DMS 273 (cell line): ENCODE data around the gene STX8.

Experiments used
- DNase-seq: peaks from one replicate; lab custom pipeline; 2025; ENCODE audit not compliant: unreplicated experiment; lab: John Stamatoyannopoulos, UW

STX8 gene

DNA sequence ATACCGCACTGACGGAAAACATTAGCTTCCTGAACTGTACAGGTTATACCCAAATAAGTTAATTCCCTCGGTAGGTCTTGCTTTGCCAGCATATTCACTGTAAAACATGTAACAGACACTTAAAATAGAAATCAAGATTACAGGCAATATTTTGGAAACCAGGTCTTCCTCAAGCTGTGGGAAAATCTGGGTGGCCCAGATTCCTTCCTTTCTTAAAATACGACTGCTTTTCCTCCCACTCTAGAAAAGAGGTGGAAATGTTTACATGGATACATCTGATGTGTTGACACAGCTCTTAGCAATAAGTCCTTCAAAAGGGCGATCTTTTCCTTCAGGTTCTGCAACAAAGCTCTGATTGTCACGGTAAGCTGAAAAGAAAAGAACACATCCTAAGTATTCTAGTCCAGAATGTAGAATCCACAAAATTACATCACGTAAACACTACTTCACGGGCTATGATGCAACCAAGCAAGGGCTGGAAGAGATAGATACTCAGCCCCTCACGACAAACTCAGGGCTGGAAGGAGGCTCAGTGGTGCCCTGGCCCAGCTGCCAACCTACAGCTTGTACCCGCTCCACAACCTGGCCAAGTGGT is 18.4 kb downstream of the STX8 start:
- no peak for DNase-seq

DNA sequence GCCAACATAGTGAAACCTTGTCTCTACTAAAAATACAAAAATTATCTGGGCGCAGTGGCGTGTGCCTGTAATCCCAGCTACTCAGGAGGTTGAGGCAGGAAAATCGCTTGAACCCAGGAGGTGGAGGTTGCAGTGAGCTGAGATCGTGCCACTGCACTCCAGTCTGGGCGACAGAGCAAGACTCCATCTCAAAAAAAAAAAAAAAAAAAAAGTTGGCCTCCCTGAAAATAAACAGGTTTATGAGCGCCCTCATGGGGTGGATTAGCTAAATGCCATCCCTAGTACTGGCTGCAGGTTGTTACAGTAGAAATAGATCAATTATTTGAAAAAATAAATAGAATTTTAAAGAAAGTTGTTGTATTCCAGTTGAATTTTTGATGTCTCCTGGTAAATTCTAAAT is 20.9 kb downstream of the STX8 start:
- peak; percentile 68 for DNase-seq

DNA sequence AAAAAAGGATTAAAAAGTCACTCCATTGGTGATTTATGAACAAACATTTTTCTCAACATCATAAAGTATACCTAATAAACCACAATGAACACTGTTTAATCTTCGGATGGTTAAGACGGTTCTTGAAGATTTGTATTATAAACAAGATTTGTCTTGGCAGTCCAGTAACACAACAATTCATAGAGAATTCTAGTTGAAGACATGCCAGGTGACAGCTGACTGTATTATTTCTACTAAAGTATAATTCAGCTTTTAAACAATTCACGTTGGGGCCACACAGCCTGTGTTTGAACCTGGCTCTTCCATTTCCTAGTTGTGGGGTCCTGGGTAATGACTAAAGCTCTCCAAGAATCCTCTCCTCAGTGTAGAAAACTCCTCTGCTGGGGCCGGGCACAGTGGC is 22.0 kb downstream of the STX8 start:
- no peak for DNase-seq

DNA sequence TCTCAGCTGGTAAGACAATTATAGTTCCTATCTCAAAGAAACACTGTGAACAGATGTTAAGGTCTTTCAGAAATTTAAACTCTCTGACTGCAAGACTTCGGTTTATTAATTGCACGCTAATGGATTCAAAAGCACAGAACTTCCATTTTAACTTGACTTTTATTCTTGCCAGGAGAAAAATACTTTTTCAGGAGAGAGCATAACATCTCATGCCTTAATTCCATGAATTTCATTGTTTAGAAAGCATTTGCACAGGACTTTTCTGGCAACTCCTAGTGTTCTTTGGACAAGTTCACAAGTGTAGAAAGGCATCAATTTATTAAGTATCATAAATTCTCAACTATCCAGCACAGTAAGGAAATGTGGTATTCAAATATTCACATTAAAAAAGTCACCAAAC is 22.4 kb downstream of the STX8 start:
- DNase-seq, result no peak

DNA sequence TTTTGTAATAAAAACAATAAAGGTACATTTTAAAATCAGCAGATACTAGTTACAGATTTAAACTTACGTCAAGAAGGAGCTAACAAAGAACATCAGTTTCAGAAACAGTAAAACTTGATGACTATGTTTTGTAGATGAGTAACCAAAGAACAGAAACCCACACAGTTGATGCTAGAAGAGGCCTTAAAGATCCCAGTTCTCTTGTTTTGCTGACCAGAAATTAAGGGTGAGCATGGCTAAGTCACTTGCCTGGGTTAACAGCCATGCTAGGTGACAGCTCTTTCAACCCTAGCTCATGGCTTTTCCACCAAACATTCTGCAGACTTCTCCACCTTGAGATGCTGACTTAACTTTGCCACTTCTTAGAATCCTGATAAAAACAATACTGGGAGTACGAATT is 26.4 kb downstream of the STX8 start:
- DNase-seq, result no peak

DNA sequence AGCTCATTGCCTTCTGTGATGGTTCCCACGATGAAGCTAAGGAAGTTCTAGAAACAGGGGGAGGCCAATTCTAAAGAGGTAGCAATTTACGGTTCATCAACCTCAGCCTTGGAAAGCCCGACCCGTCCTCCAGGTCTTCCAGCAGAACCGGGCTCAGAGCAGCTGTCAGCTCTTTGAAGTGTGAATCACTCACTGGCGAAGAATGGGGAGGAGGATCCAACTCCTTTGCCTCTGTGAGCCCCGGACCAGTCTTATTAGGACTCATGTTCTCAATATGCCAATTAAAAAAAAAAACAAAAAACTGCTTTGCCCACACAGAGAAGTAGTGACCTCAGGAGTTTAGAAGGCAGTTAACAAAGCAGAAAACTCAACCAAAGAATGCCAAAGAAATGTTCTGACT is 31.4 kb downstream of the STX8 start:
- DNase-seq, result peak; percentile 13

DNA sequence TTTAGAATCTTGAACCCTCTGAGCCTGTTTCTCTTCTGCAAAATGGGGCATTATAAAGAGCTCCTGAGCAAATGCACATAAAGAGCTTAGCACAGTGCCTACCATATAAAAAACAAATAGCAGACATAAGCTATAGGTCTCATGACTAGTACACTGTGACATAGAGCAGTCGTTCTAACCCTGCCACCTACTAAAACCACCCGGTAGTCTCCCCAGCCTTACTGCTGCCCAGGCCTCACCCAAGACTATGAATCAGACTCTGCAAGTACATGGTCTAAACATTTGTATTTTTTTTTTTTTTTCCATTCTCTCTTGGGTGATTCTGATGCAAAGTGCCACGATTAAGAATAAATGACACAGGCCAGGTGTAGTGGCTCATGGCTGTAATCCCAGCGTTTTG is 33.9 kb downstream of the STX8 start:
- no peak for DNase-seq

DNA sequence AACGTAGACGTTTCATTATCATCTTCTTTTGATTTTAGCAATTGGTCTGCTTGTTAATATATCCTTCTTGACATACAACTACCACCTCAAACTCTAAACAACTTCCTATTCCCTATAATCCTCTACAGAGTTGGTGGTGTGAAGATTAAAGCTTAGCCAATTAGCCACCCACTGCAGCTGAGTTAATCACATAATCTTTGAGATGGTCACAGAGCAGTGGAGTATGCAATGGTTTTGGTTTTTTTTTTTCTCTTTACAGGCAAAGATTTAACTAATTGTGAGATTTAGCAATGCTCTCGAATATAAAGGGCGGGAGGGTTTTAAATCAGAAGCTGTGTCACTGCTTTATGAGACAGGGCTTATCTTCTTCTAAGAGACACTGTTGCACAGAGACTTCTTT is 37.0 kb downstream of the STX8 start:
- DNase-seq, result no peak

DNA sequence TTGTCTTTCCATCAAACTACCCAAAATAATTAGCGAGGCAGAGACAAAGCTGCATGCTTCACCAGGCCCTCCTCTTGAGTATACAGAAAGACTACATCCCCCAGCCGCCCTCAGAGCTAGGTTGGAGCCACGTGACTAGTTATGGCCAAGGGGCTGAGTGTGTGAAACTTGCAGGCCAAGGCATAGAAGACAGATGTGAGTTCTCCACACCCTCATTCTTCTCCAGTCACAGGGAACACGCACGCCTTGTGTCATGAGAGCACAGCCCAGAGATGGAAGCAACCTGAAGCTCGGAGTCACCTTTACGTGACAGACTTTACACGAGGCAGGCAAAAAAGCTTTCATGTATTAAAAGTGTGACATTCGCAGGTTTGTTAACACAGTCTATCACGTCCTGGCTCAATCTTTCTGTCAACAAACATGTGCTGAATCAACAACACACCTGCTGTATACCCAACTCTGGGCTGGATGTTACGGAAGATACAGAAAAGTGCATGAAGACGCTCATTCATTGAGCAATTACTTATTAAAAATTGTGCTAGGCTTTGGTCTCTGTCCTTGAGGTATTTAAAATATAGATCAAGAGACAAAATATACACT is 38.3 kb downstream of the STX8 start:
- DNase-seq, result no peak

DNA sequence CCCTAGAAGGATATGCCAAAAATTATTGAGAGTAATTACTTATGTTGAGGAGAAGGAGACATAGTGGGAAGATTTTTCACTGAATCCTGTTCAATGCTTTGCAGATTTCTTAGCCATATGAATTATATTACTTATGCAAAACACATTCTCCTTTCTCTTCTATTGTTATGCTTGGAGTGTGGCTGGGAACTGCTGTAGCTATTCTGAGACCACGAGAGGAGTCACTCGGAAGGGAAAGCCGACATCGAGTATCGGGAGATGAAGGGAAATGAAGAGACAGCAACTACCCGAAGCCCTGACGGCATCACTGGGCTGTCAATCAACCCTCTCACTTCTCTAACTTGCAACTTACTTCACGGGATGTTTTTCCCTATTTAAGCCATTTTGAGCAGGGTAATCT is 39.6 kb downstream of the STX8 start:
- no peak for DNase-seq

DNA sequence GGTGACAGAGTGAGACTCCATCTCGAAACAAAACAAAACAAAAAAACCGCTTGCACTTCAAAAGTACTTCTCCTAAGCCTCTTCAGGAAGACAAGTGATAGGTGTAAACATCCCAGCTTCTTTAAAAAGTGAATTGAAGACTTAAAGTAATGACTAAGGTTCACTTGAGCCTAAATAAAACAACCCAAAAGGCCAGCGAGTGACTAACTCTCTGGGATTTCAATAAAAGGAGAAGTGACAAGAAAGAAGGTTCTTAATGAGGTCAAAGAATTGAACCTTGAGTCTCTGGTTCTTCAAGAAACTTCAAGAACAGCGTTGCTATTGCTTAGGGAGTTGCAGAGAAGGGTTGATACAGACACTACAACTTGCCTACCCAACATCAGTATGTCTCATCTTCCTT is 42.2 kb downstream of the STX8 start:
- no peak for DNase-seq

DNA sequence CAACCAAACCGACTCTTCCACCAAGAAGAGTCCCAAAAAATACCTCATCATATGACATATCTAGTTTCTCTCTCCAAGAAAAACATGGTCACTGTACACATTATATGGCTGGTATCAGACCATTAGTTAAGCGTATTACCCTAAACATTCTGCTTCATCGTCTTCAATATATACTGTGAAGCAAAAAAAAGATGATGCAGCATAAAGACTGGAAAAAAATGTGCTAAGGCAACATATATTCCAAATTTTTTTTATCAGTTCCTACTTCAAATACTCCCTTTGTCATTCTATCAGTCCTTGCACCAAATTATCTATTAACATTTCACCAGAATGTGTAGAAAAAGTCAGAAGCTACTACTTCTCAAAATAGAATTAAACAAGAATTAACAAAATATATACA is 42.9 kb downstream of the STX8 start:
- no peak for DNase-seq

DNA sequence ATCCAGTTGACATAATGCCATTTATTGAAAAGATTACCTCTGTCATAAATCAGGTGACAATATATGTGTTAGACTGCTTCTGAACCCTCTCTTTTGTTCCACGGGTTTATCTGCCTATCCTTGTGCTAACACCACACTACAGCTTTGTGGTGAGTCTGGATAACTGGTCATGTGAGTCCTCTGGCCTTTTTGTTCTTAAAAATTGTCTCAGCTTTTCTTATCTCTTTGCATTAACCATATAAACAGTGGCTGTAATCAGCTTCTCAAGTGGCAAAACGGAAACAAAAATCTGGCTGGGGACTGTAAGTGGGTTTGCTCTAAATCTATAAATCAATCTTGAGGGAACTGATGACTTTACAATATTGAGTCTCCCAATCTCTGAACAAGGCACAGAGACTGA is 44.6 kb downstream of the STX8 start:
- no peak for DNase-seq

DNA sequence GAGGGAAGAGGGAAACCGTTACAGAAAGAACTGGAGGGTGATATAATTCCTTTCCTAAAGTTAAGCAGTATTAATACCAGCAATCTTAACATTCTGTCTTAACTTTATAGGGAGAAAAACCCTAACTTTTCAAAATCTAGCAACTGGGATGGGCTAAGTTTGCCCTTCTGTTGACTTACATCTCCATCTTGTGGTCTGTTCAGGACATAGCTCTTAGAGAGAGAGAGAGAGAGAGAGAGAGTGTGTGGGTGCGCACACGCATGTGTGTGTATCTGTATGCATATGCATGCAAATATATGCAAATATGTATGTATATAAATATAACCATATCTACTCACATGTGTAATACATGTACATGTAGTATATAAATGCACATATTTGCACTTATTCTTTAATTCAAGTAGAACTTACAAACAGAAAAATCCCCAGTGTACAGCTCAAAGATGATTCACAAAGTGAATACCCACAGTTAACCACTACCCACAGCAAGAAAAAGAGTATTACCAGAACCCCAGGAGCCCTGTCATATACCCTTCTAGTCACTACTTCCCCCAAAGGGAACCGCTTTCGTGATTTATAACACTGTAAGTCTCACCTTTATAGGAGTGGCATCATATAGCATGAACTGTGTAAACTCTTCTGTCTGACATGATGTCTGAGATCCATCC is 46.5 kb downstream of the STX8 start:
- DNase-seq, result peak; percentile 18

DNA sequence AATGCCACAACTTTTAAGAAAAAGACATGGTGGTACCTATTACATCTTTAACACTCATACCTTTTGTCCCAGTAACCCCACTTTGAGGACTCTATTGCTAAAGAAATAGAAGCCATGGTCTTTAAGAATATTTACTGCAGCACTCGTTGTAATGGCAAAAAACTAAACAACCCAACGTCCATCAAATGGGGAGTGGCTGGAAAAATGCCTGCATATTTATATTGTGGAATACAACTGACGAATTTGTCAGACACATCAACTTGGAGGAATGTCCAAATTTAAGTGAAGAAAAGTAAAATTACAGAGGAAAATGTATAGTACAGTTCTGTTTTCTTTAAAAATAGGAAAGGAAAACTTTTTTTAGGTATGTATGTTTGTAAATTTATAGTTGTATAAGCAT is 47.8 kb downstream of the STX8 start:
- no peak for DNase-seq

DNA sequence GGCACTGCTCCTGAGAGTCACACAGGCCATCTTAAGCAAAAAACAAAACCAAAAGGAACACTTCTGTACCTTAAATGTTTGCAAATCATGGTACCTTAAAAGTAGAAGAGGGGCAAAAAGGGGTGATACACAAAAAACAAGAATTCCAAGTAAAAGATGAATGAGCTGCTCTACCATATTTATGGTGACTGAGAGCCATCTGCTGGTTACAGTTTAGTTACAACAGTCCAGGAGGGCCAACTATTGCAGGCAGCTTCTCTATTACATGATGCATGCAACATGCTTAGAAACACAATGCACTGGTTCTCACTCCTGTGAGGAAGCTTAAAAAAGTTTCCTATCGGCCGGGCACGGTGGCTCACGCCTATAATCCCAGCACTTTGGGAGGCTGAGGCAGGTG is 53.5 kb downstream of the STX8 start:
- peak; percentile 52 for DNase-seq

DNA sequence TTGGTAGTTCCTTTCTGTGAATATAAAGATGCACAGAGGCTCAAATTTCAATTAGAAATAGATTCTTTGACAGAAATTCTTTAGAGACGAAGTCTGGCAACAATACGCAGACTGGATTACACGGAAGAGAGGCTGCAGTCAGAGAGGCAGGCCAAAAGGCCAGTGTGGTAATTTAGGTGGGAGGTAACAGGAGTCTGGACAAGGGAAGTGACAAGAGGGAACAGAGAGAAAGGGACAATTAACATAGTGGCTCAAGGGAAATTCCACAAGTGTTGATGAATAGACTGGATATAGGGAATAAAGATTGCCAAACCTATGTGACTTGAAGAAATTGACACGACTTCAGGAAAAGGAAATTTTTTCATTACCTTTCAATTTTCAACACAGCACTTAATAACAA is 54.6 kb downstream of the STX8 start:
- no peak for DNase-seq

DNA sequence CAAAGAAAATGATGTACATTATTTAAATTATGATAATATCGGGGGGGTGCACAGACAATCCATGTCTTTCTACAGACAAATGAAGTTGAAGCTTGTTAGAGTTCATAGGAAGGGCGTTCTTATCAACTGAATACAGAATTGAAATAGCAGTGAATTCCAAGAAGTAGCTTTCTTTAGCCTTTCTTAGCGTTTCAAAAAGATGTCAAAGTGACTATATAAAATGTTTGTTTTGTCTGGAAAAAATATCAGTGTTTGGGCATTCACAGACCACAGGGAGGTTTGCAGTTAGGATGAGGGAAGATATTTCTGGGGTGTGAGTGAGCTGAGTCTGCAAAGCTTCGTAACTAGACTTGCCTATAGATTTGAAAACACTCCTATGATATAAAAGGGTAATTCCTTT is 55.0 kb downstream of the STX8 start:
- no peak for DNase-seq

DNA sequence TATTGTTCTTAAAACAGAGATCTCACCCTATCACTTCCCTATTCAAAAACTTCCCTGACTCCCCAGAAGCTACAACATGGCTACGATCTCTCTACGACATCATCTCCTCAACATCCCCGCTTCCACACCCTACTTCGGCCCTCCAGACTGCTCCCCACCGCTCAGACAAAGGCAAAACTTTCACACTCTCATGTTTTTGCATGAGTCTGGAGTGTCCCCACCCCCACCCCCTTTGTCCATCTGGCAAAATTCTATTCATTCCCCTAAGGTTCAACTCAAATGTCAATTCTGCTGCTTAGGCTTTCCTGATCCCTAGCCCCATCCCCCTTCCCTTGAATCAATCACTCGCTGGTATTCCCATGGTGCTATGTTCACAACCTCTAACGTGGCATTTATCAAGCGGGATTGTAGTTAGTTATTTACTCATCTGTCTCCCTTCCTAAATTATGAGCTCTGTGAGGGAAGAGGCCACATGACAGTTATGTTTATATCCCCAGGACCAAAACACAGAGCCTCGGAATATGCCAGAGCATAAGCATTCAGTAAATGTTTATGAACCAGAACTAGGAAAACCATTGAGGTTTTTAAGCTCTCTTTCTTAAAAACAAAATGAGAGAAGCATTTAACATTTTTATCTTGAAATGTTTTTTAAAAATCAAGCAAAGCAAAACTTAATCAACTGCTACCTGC is 55.9 kb downstream of the STX8 start:
- peak; percentile 3 for DNase-seq

DNA sequence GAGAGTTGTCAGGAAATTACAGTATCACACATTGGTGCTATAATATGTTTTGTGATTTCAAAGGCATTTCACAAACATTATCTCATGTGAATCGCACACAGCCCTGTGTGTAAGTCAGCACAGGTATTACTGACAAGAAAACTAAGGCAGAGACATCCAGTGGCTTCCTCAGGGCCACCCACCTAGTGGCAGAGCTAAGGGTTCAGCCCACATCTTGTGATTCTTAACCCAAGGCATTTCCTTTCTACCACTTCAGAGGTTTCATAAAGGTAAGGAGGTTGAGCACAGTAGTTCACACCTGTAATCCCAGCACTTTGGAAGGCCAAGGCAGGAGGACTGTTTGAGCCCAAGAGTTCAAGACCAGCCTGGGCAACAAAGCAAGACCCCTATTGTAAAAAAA is 58.2 kb downstream of the STX8 start:
- DNase-seq, result no peak

DNA sequence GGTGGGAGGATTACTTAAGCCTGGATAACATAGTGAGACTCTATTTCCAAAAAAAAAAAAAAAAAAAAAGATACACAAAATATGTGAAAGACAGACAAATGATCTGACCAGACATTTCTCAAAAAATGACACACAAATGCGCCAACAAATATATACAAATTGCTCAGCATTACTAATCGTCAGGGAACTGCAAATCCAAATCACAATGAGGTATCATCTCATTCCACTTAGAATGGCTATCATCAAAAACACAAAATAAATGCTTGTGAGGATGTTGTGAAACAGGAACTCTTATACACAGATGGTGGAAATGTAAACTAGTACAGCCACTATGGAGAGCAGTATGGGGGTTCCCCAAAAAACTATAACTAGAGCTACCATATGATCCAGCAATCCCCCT is 62.4 kb downstream of the STX8 start:
- no peak for DNase-seq
